Stomach (tissue), 4 donors: ENCODE measurements around the gene C5orf58.

Experiments
- CTCF ChIP-seq, 7 experiments: fragments of 450-650 bp in 4 of 7; fragments of 200-600 bp in 3 of 7; sonication (generic) in 3 of 7; IDR thresholded peaks; one replicate each; pipeline ENCODE4 v1.5.1; 2016 to 2019; ENCODE audit warnings: antibody characterized with exemption in 7 of 7, control low read depth in 2 of 7, mild to moderate bottlenecking in 1 of 7
- EP300 ChIP-seq: sonication (generic); formaldehyde crosslinking; IDR thresholded peaks from one replicate; pipeline ENCODE4 v1.6.1; 2017; ENCODE audit warnings: antibody characterized with exemption
- POLR2A ChIP-seq, 4 donors: fragments of 450-650 bp; IDR thresholded peaks; one replicate each; pipeline ENCODE4 v1.6.1; 2016; ENCODE audit warnings: antibody characterized with exemption in 4 of 4, control low read depth in 2 of 4, mild to moderate bottlenecking in 1 of 4, moderate library complexity in 1 of 4
- POLR2AphosphoS5 ChIP-seq, 3 donors: sonication (generic); formaldehyde crosslinking; IDR thresholded peaks; one replicate each; pipeline ENCODE4 v1.6.1; 2016; ENCODE audit warnings: antibody characterized with exemption in 3 of 3

DNA sequence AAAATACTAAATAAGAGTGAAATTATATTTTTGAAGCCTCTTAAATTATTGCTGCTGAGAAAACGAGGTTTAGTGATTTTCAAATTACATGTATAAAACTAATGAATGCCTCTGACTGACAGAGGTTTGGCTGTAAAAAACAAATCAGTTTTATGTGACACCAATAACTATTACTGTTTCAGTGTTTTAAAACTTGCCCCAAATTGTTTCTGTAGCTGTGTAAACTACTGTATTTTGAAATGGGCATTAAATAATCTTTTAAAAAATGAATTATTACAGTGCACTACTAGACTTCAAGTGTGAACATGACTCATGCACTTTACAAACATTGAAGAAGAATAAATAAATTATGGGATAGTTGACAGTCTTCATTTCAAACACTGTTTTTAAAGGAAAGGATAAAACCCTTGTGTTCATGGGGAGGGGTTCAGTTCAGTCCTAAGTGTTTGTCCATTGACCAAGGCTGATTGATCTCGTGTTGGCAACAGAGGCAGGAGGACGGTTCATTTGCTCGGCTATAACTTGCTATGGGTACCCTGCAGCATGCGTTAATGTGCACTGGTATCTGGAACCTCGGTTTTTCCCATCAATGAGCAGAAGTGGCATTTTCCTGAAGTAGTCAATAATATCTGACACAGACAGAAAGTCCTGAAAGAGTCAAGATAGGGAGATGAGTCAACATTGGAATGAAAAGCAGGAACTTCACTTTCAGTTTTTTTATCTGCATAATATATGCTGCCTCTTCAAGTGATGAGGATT, 15.6 kb downstream of the C5orf58 start:
- TF ChIP-seq CTCF (IDR thresholded peaks at IDR 0.05) (no peak), POLR2A (IDR thresholded peaks at IDR 0.05) (no peak), POLR2AphosphoS5 (IDR thresholded peaks at IDR 0.05) (no peak), EP300 (no peak)
